Effector CD8-positive, alpha-beta T cell (primary cell): Measurements from ENCODE around the gene STMN1.
A peak's percentile ranks its signal among the peaks of the same experiment; 100 is the strongest.

Experiments used
- DNase-seq: peaks from one replicate; lab custom pipeline; 2025; lab: John Stamatoyannopoulos, UW

STMN1 gene

GRCh38 chr1:25895365-25895990, 10.7 kb downstream of the STMN1 start:
- peak; percentile 84 for DNase-seq

GRCh38 chr1:25893116-25893515, 13.1 kb downstream of the STMN1 start:
- no peak for DNase-seq

GRCh38 chr1:25891606-25892005, 14.6 kb downstream of the STMN1 start:
- DNase-seq, result no peak

- no peak for DNase-seq
Observed at GRCh38 chr1:25890239-25891034, 15.8 kb downstream of the STMN1 start.

- no peak for DNase-seq
Observed at GRCh38 chr1:25889470-25889869, 16.7 kb downstream of the STMN1 start.

- DNase-seq, result no peak
Observed at GRCh38 chr1:25888426-25888987, 17.7 kb downstream of the STMN1 start.

GRCh38 chr1:25885602-25886001, 20.6 kb downstream of the STMN1 start:
- no peak for DNase-seq

GRCh38 chr1:25881266-25881665, 25.0 kb downstream of the STMN1 start:
- DNase-seq, result no peak

- no peak for DNase-seq
Observed at GRCh38 chr1:25880518-25880917, 25.7 kb downstream of the STMN1 start.

GRCh38 chr1:25879675-25880074, 26.5 kb downstream of the STMN1 start:
- DNase-seq, result no peak

- DNase-seq, result no peak
Observed at GRCh38 chr1:25878690-25879089, 27.5 kb downstream of the STMN1 start.

- DNase-seq, result no peak
Observed at GRCh38 chr1:25877155-25877554, 29.1 kb downstream of the STMN1 start.

- DNase-seq, result no peak
Observed at GRCh38 chr1:25876693-25877077, 29.5 kb downstream of the STMN1 start.

GRCh38 chr1:25875856-25876692, 30.1 kb downstream of the STMN1 start:
- peak; percentile 32 for DNase-seq

GRCh38 chr1:25875154-25875855, 30.9 kb downstream of the STMN1 start, which contains the start of gene PAQR7:
Gene PAQR7, minus strand, starts transcription at chr1:25875708. Its CDS starts 11,869 bp downstream, at chr1:25863839.
- peak; percentile 56 for DNase-seq

GRCh38 chr1:25874635-25875153, 31.5 kb downstream of the STMN1 start:
- DNase-seq, result no peak

GRCh38 chr1:25874209-25874608, 32.0 kb downstream of the STMN1 start:
- DNase-seq, result no peak

- DNase-seq, result no peak
Observed at GRCh38 chr1:25873120-25873519, 33.1 kb downstream of the STMN1 start.

- DNase-seq, result no peak
Observed at GRCh38 chr1:25872713-25873112, 33.5 kb downstream of the STMN1 start.

GRCh38 chr1:25871704-25872494, 34.3 kb downstream of the STMN1 start:
- no peak for DNase-seq
